B cell (primary cell): ENCODE measurements around the gene PHF21B. TPM values are rescaled to one million over a fixed set of nuclear protein-coding genes. Genes with fewer than 3 reads are reported as not detected.
"Not testable (repeated sequence)": the region's sequence is repeated elsewhere in the genome, so short reads cannot be mapped to it uniquely, and the experiment has no call there.

Source experiments
- ATAC-seq: fragments of 200-7000 bp; cut with Tn5 transposase; one replicate; pipeline ENCODE4 v1.10.0; 2021; ENCODE audit warnings: low read depth, mild to moderate bottlenecking, moderate number of reproducible peaks, moderate library complexity
- CTCF ChIA-PET: fragments of 350-600 bp; sonication (Branson Sonifier 250); formaldehyde crosslinking; loops from one replicate; lab custom pipeline; 2021; ENCODE audit warnings: antibody characterized with exemption, inconsistent platforms; lab: Charles Lee
- POLR2A ChIA-PET: fragments of 350-600 bp; sonication (Branson Sonifier 250); formaldehyde crosslinking; loops from one replicate; lab custom pipeline; 2021; ENCODE audit warnings: antibody characterized with exemption; lab: Charles Lee
- DNase-seq: peaks from one replicate; pipeline ENCODE4 v3.0.0; 2013
- H2AFZ ChIP-seq: 2 replicates; pipeline ENCODE4 v1.6.1; 2012; ENCODE audit warnings: mild to moderate bottlenecking, low read depth, low read length; ENCODE audit not compliant: insufficient read depth, poor library complexity, severe bottlenecking
- H3K27ac ChIP-seq, 2 donors: 1 replicate in 1 of 2; 2 replicates in 1 of 2; pipeline ENCODE4 v1.5.1; 2012 to 2013; ENCODE audit warnings: low read length in 2 of 2, mild to moderate bottlenecking in 2 of 2, moderate library complexity in 1 of 2
- H3K27me3 ChIP-seq, 4 experiments: fragments of 200-600 bp in 1 of 4; sonication (generic) in 1 of 4; replicated peaks in 1 of 4; 1 replicate in 2 of 4; 2 replicates in 2 of 4; pipeline versions ENCODE4 v1.6.1 to v1.7.0; 2013 to 2016; ENCODE audit warnings: low read length in 3 of 4, mild to moderate bottlenecking in 2 of 4, mixed read lengths in 1 of 4, moderate library complexity in 1 of 4; ENCODE audit not compliant: insufficient read depth in 4 of 4, control insufficient read depth in 3 of 4; ENCODE audit errors: control extremely low read depth in 1 of 4
- H3K36me3 ChIP-seq, 2 experiments: replicated peaks in 1 of 2; 1 replicate in 1 of 2; 2 replicates in 1 of 2; pipeline versions ENCODE4 v1.6.1 to v1.7.1; 2013; ENCODE audit warnings: low read length in 1 of 2; ENCODE audit not compliant: insufficient read depth in 2 of 2, control insufficient read depth in 1 of 2; ENCODE audit errors: control extremely low read depth in 1 of 2, extremely low read depth in 1 of 2
- H3K4me1 ChIP-seq, 2 donors: fragments of 200-600 bp in 1 of 2; sonication (generic) in 1 of 2; 1 replicate in 1 of 2; 2 replicates in 1 of 2; pipeline versions ENCODE4 v1.5.1 to v1.6.1; 2013 to 2017; ENCODE audit warnings: low read length in 2 of 2; ENCODE audit not compliant: control insufficient read depth in 2 of 2, insufficient read depth in 2 of 2
- H3K4me2 ChIP-seq: replicated peaks from 2 replicates; pipeline ENCODE3; 2012; ENCODE audit warnings: mild to moderate bottlenecking, low read depth, low read length; ENCODE audit not compliant: poor library complexity, severe bottlenecking
- H3K4me3 ChIP-seq, 5 experiments: fragments of 200-600 bp in 1 of 5; sonication (generic) in 1 of 5; 1 replicate in 3 of 5; 2 replicates in 2 of 5; pipeline versions ENCODE4 v1.5.1 to v1.7.0; 2011 to 2016; ENCODE audit warnings: low read length in 4 of 5, mild to moderate bottlenecking in 4 of 5, low read depth in 2 of 5, control low read depth in 1 of 5, moderate library complexity in 1 of 5; ENCODE audit not compliant: insufficient read depth in 1 of 5; ENCODE audit errors: control extremely low read depth in 1 of 5, extremely low read depth in 1 of 5
- H3K79me2 ChIP-seq: fragments of 200-600 bp; sonication (generic); one replicate; pipeline ENCODE4 v1.6.0; 2016; ENCODE audit warnings: low read length; ENCODE audit not compliant: control insufficient read depth, insufficient read depth
- H3K9ac ChIP-seq: fragments of 200-600 bp; sonication (generic); 2 replicates; pipeline ENCODE4 v1.6.1; 2017; ENCODE audit warnings: mild to moderate bottlenecking, low read length, moderate library complexity
- H3K9me3 ChIP-seq, 3 donors: one replicate each; pipeline versions ENCODE4 v1.6.1 to v1.7.1; 2013; ENCODE audit warnings: low read length in 2 of 3; ENCODE audit not compliant: control insufficient read depth in 2 of 3, insufficient read depth in 1 of 3; ENCODE audit errors: control extremely low read depth in 1 of 3
- H4K20me1 ChIP-seq: 2 replicates; pipeline ENCODE4 v1.6.0; 2012; ENCODE audit warnings: mild to moderate bottlenecking, low read length; ENCODE audit not compliant: insufficient read depth, control insufficient read depth, poor library complexity, severe bottlenecking
- H3K27ac Mint-ChIP-seq: one replicate; pipeline ENCODE4 v1.8.0; 2021; ENCODE audit warnings: mixed read lengths
- H3K27me3 Mint-ChIP-seq: one replicate; pipeline ENCODE4 v1.8.0; 2021; ENCODE audit warnings: mixed read lengths
- H3K4me1 Mint-ChIP-seq: one replicate; pipeline ENCODE4 v1.8.0; 2021; ENCODE audit warnings: mixed read lengths
- H3K4me3 Mint-ChIP-seq: one replicate; pipeline ENCODE4 v1.8.0; 2021; ENCODE audit warnings: mixed read lengths
- H3K9me3 Mint-ChIP-seq: one replicate; pipeline ENCODE4 v1.8.0; 2022; ENCODE audit warnings: mixed read lengths; ENCODE audit not compliant: insufficient read depth
- WGBS: methylation state at CpG from one replicate; pipeline ENCODE4 v1.1.5; 2013; ENCODE audit warnings: missing lambda C conversion rate; ENCODE audit not compliant: insufficient coverage; 5-methylcytosine and 5-hydroxymethylcytosine counted together
- intact Hi-C: fragments of 100-400 bp; cut with micrococcal nuclease; formaldehyde crosslinking; loops from one replicate; pipeline ENCODE4 v1.10.0; 2022
- polyA plus RNA-seq: library from polyadenylated mRNA; depleted of rRNA; stranded (reverse); fragments of >200 nt; gene quantifications from 2 replicates; pipeline ENCODE4 v1.2.3, GENCODE V29; 2012
- total RNA-seq, 2 donors: library from RNA; stranded (reverse); fragments of 120-200 nt in 1 of 2; gene quantifications; 1 replicate in 1 of 2; 2 replicates in 1 of 2; pipeline versions ENCODE4 v1.2.3 to v1.2.4, GENCODE V29; 2013 to 2022

The PHF21B gene
- total and polyA plus RNA-seq, 2 donors (not counting 1 experiment from before 2014, with no cell fraction given): not detected

- POLR2A ChIA-PET, H3K79me2 ChIP-seq, H3K27me3 ChIP-seq, H3K4me3 Mint-ChIP-seq, H3K9me3 Mint-ChIP-seq, H3K9ac ChIP-seq, H3K4me1 ChIP-seq, H3K4me2 ChIP-seq, H2AFZ ChIP-seq, CTCF ChIA-PET, H3K36me3 ChIP-seq, H3K4me1 Mint-ChIP-seq, H3K27ac ChIP-seq, H3K27ac Mint-ChIP-seq, ATAC-seq, DNase-seq, H3K4me3 ChIP-seq, H4K20me1 ChIP-seq, intact Hi-C loops: not testable (repeated sequence)
- WGBS: 43% methylated on average over 1 of the region's 5 CpGs
- peaks cover 16% of the 10 kb centered on the region for H3K27me3 Mint-ChIP-seq
- peaks cover 0 to 21% (median 16%) of the 10 kb centered on the region in 3 donors for H3K9me3 ChIP-seq
Measured at GRCh38 chr22:44904492-44905152, 105.2 kb downstream of the PHF21B start.

- no CpG with 5 or more reads among the region's 2 CpGs for WGBS
- H3K4me3 Mint-ChIP-seq, H3K79me2 ChIP-seq, H3K27ac Mint-ChIP-seq, H2AFZ ChIP-seq, ATAC-seq, POLR2A ChIA-PET, H3K4me1 Mint-ChIP-seq, H3K4me3 ChIP-seq, H3K4me2 ChIP-seq, H3K27ac ChIP-seq, H3K36me3 ChIP-seq, H3K9me3 Mint-ChIP-seq, H3K9ac ChIP-seq, CTCF ChIA-PET, H3K4me1 ChIP-seq, DNase-seq, intact Hi-C loops, H4K20me1 ChIP-seq, H3K27me3 ChIP-seq: not testable (repeated sequence)
- peaks cover 0 to 21% (median 16%) of the 10 kb centered on the region in 3 donors for H3K9me3 ChIP-seq
- peaks cover 16% of the 10 kb centered on the region for H3K27me3 Mint-ChIP-seq
Measured at GRCh38 chr22:44903164-44903563, 106.6 kb downstream of the PHF21B start.
